ENCODE results near the gene NFAM1. TPM values are rescaled to one million over a fixed set of nuclear protein-coding genes. Genes with fewer than 3 reads are reported as not detected.
A peak's percentile ranks its signal among the peaks of the same experiment; 100 is the strongest.

The NFAM1 gene
- total RNA-seq, 1 experiment from 2014 or later: 0.12 TPM

GRCh38 chr22:42343121-42343454 lies 89.1 kb downstream of the NFAM1 start:
- BruUV-seq (replicated peaks): no TSS peak
- intact Hi-C loops (cut with micrococcal nuclease): no loop called here

GRCh38 chr22:42342426-42343120 lies 89.6 kb downstream of the NFAM1 start:
- Histone ChIP-seq H3K36me3 (ENCODE audit: control insufficient read depth in 1 of 2, insufficient read depth in 2 of 2, low read length in 2 of 2) (no peaks in the 10 kb centered on the region), H3K27me3 (ENCODE audit: insufficient read depth, low read length) (no peaks in the 10 kb centered on the region), H3K4me2 (ENCODE audit: low read length) (peak overlapping the region; percentile 88), H3K9me3 (ENCODE audit: control insufficient read depth in 1 of 2, insufficient read depth in 1 of 2, low read depth in 1 of 2, low read length in 2 of 2) (no peaks in the 10 kb centered on the region), H2AFZ (ENCODE audit: low read depth, low read length, poor library complexity, severe bottlenecking) (no peak overlapping the region), H3K4me1 (ENCODE audit: control insufficient read depth in 1 of 2, insufficient read depth in 2 of 2, low read length in 2 of 2) (peaks cover 6 to 11% of the 10 kb centered on the region in 2 experiments), H3K9me2 (ENCODE audit: insufficient read depth) (no peaks in the 10 kb centered on the region), H3K79me2 (ENCODE audit: insufficient read depth, low read length) (no peaks in the 10 kb centered on the region), H3K9ac (ENCODE audit: low read length) (peak overlapping the region; percentile 58), H3K27ac (ENCODE audit: low read depth, low read length) (no peak overlapping the region), H4K20me1 (ENCODE audit: insufficient read depth) (no peaks in the 10 kb centered on the region), H3K4me3 (replicated peaks in 1 of 2; ENCODE audit: low read depth in 1 of 2, low read length in 2 of 2) (peak overlapping the region; percentile 52 to 63)
- TSS peak; percentile 50 for BruUV-seq (replicated peaks)
- ChIA-PET POLR2A (no interaction called here), RAD21 (ENCODE audit: low non-redundant PET in 1 of 2, low total read pairs in 2 of 2, uncharacterized antibody in 2 of 2, unreplicated experiment in 2 of 2) (interaction anchor here in 1 of 2 experiments (0.6 kb wide), 1 partner anchor 380 kb away, joined by 3 read pairs; no protein-coding TSS in a partner anchor), CTCF (no interaction called here)
- intact Hi-C loops (cut with micrococcal nuclease): no loop called here
- DNase-seq (ENCODE audit: low read depth, low spot score): no peak
- ATAC-seq: 0 out of 2 replicates have a peak, but pooled peaks have one; percentile 24
- TF ChIP-seq ZFX (IDR thresholded peaks at IDR 0.05) (no peak), POLR2A (IDR thresholded peaks at IDR 0.05; ENCODE audit: borderline replicate concordance, extremely low read depth, insufficient read depth, insufficient read length) (no peak), POLR2AphosphoS5 (IDR thresholded peaks at IDR 0.05; ENCODE audit: low read depth, low read length) (no peak), SP1 (IDR thresholded peaks at IDR 0.05; ENCODE audit: low read depth) (no peak), EZH2phosphoT487 (IDR thresholded peaks at IDR 0.05; ENCODE audit: borderline replicate concordance) (no peak), YY1 (IDR thresholded peaks at IDR 0.05; ENCODE audit: extremely low read depth, insufficient replicate concordance, low read depth, low read length) (no peak), CEBPB (IDR thresholded peaks at IDR 0.05; ENCODE audit: low read depth) (no peak), TCF7L2 (IDR thresholded peaks at IDR 0.05; ENCODE audit: borderline replicate concordance, extremely low read depth, insufficient read depth, insufficient read length) (no peak), SIN3A (IDR thresholded peaks at IDR 0.05; ENCODE audit: low read depth) (no peak), JUND (IDR thresholded peaks at IDR 0.05) (no peak), ZNF274 (IDR thresholded peaks at IDR 0.05; ENCODE audit: low read depth, low read length) (no peak), RAD21 (IDR thresholded peaks at IDR 0.05; ENCODE audit: low read depth) (no peak), ELF1 (IDR thresholded peaks at IDR 0.05; ENCODE audit: borderline replicate concordance, low read depth) (no peak)
- TF ChIP-seq, protein P1, sequence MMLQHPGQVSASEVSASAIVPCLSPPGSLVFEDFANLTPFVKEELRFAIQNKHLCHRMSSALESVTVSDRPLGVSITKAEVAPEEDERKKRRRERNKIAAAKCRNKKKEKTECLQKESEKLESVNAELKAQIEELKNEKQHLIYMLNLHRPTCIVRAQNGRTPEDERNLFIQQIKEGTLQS (IDR thresholded peaks at IDR 0.05): no peak
- TF ChIP-seq, protein P2, sequence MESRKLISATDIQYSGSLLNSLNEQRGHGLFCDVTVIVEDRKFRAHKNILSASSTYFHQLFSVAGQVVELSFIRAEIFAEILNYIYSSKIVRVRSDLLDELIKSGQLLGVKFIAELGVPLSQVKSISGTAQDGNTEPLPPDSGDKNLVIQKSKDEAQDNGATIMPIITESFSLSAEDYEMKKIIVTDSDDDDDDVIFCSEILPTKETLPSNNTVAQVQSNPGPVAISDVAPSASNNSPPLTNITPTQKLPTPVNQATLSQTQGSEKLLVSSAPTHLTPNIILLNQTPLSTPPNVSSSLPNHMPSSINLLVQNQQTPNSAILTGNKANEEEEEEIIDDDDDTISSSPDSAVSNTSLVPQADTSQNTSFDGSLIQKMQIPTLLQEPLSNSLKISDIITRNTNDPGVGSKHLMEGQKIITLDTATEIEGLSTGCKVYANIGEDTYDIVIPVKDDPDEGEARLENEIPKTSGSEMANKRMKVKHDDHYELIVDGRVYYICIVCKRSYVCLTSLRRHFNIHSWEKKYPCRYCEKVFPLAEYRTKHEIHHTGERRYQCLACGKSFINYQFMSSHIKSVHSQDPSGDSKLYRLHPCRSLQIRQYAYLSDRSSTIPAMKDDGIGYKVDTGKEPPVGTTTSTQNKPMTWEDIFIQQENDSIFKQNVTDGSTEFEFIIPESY (IDR thresholded peaks at IDR 0.05; ENCODE audit: extremely low read depth, insufficient replicate concordance, low read length): no peak
- TF ChIP-seq, protein P3, sequence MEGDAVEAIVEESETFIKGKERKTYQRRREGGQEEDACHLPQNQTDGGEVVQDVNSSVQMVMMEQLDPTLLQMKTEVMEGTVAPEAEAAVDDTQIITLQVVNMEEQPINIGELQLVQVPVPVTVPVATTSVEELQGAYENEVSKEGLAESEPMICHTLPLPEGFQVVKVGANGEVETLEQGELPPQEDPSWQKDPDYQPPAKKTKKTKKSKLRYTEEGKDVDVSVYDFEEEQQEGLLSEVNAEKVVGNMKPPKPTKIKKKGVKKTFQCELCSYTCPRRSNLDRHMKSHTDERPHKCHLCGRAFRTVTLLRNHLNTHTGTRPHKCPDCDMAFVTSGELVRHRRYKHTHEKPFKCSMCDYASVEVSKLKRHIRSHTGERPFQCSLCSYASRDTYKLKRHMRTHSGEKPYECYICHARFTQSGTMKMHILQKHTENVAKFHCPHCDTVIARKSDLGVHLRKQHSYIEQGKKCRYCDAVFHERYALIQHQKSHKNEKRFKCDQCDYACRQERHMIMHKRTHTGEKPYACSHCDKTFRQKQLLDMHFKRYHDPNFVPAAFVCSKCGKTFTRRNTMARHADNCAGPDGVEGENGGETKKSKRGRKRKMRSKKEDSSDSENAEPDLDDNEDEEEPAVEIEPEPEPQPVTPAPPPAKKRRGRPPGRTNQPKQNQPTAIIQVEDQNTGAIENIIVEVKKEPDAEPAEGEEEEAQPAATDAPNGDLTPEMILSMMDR (IDR thresholded peaks at IDR 0.05 in 2 of 3, conservative IDR thresholded peaks at IDR 0.05 in 1 of 3; ENCODE audit: borderline replicate concordance in 1 of 3, insufficient read depth in 1 of 3, low read depth in 2 of 3, low read length in 2 of 3): no peak

More at GRCh38 chr22:42343121-42343454, 89.1 kb downstream of the NFAM1 start:
- TF ChIP-seq SRF (IDR thresholded peaks at IDR 0.05; ENCODE audit: low read depth) (no peak), TCF7L2 (IDR thresholded peaks at IDR 0.05; ENCODE audit: borderline replicate concordance, extremely low read depth, insufficient read depth, insufficient read length) (peak; percentile 47)
- ChIA-PET RAD21 (ENCODE audit: low non-redundant PET in 1 of 2, low total read pairs in 2 of 2, uncharacterized antibody in 2 of 2, unreplicated experiment in 2 of 2) (no interaction called here), POLR2A (no interaction called here), CTCF (no interaction called here)
- Histone ChIP-seq H4K20me1 (ENCODE audit: insufficient read depth) (no peaks in the 10 kb centered on the region), H3K9me3 (ENCODE audit: control insufficient read depth in 1 of 2, insufficient read depth in 1 of 2, low read depth in 1 of 2, low read length in 2 of 2) (no peaks in the 10 kb centered on the region), H3K79me2 (ENCODE audit: insufficient read depth, low read length) (no peaks in the 10 kb centered on the region), H3K9me2 (ENCODE audit: insufficient read depth) (no peaks in the 10 kb centered on the region), H3K36me3 (ENCODE audit: control insufficient read depth in 1 of 2, insufficient read depth in 2 of 2, low read length in 2 of 2) (no peaks in the 10 kb centered on the region), H3K27ac (ENCODE audit: low read depth, low read length) (peak overlapping the region; percentile 1; the same call in 1 of the 2 replicates), H3K4me2 (ENCODE audit: low read length) (peak overlapping the region; percentile 88), H3K9ac (ENCODE audit: low read length) (peak overlapping the region; percentile 58), H3K27me3 (ENCODE audit: insufficient read depth, low read length) (no peaks in the 10 kb centered on the region), H3K4me1 (ENCODE audit: control insufficient read depth in 1 of 2, insufficient read depth in 2 of 2, low read length in 2 of 2) (peaks cover 6 to 11% of the 10 kb centered on the region in 2 experiments), H3K4me3 (replicated peaks in 1 of 2; ENCODE audit: low read depth in 1 of 2, low read length in 2 of 2) (peak overlapping the region; percentile 52 to 63), H2AFZ (ENCODE audit: low read depth, low read length, poor library complexity, severe bottlenecking) (no peak overlapping the region)
- ATAC-seq (peak; percentile 64), DNase-seq (ENCODE audit: low read depth, low spot score) (no peak)
